Fibroblast of villous mesenchyme (primary cell): ENCODE results near the gene MRPL4. TPM values are rescaled to one million over a fixed set of nuclear protein-coding genes. Genes with fewer than 3 reads are reported as not detected.

Source experiments
- DNase-seq: peaks from one replicate; pipeline ENCODE4 v3.0.0-alpha.2; 2010; ENCODE audit warnings: low read depth
- H3K4me3 ChIP-seq: 2 replicates; pipeline ENCODE4 v1.5.1; 2011; ENCODE audit warnings: low read depth, mild to moderate bottlenecking, low read length
- total RNA-seq: library from RNA; depleted of rRNA; stranded (reverse); fragments of >200 nt; gene quantifications from 2 replicates; pipeline ENCODE4 v1.2.3, GENCODE V29; 2012
- TF ChIP-seq, protein P1 (sequence below): IDR thresholded peaks from 2 replicates; pipeline ENCODE4 v1.5.1; 2012; ENCODE audit warnings: low read depth, mild to moderate bottlenecking, low read length; ENCODE audit not compliant: insufficient read depth

Gene MRPL4
- total RNA-seq, 1 donor = 42.3 TPM

DNA sequence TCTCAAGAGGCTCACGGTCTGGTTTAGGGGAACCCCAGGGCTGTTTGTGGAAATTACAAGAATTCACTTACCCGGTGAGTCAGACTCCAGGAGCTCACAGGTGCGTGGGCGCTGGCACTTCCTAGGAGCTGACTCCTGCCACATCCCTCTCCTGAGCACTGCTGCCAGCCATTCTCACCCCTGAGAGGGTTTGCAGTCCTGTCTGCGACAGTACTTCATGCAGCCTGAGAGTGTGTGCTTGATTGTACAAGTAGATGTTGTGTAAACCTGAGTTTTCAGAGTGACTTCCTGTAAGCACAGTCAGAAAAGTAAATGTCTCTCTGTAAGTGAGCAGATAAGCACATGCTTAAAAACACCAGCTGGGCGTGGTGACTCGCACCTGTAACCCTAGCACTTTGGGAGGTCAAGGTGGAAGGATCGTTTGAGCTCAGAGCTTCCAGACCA is 8.1 kb downstream of the MRPL4 start:
- TF ChIP-seq, protein P1, sequence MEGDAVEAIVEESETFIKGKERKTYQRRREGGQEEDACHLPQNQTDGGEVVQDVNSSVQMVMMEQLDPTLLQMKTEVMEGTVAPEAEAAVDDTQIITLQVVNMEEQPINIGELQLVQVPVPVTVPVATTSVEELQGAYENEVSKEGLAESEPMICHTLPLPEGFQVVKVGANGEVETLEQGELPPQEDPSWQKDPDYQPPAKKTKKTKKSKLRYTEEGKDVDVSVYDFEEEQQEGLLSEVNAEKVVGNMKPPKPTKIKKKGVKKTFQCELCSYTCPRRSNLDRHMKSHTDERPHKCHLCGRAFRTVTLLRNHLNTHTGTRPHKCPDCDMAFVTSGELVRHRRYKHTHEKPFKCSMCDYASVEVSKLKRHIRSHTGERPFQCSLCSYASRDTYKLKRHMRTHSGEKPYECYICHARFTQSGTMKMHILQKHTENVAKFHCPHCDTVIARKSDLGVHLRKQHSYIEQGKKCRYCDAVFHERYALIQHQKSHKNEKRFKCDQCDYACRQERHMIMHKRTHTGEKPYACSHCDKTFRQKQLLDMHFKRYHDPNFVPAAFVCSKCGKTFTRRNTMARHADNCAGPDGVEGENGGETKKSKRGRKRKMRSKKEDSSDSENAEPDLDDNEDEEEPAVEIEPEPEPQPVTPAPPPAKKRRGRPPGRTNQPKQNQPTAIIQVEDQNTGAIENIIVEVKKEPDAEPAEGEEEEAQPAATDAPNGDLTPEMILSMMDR = no peak
- no peak for DNase-seq

DNA sequence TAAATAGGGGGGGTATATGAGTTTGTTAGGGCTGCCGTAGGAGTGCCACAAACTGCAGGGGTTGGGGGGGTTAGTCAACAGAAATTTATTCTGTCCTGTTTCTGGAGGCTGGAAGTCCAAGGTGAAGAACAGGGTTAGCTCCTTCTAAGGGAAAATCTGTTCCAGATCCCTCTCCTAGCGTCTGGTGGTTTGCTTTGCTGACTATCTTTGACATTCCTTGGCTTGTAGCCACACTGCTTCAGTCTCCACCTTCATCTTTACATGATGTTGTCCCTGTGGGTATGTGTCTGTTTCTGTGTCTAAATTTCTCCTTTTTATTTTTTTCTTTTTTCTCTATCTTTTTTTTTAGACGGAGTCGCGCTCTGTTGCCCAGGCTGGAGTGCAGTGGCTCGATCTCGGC is 10.8 kb downstream of the MRPL4 start:
- TF ChIP-seq, protein P1 = no peak
- H3K4me3 ChIP-seq = no peak overlapping the region
- DNase-seq = no peak

More for the DNA sequence above, 8.1 kb downstream of the MRPL4 start:
- no peak overlapping the region for H3K4me3 ChIP-seq

DNA sequence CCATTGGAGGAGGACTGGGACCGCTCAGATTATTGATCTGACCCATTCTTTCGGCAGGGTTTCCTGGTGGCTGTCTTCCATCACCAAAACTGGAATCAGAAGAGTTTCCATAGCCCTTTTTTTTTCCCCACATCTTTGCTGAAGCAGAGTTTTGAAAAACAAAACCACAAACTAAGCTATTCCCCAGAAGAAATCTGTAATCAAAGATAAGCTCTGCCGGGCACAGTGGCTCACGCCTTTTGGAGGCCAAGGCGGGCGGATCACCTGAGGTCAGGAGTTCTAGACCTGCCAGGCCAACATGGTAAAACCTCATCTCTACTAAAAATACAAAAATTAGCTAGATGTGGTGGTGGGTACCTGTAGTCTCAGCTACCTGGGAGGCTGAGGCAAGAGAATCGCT is 14.7 kb downstream of the MRPL4 start:
- DNase-seq = no peak
- H3K4me3 ChIP-seq = no peak overlapping the region
- TF ChIP-seq, protein P1 = no peak

DNA sequence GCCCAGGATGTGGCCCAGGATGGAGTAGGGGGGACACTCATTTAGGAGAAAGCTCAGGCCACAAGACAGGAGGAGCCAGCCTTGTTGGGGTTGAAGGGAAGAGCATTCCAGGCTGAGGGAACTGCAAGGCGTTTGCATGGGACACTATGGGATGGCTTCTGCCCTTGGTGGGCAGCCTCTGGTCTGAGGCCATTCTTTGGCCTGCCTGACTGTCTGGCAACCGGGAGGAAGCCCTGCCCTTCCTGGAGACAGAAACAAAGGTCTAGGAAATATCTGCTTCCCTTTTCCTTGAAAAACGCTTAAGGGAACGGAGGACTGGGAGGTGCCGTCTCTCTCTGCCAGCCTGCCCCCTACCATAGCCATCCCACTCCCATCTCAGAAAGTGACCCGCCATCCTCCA is 16.1 kb downstream of the MRPL4 start:
- TF ChIP-seq, protein P1 = no peak
- no peak for DNase-seq
- H3K4me3 ChIP-seq = no peak overlapping the region

DNA sequence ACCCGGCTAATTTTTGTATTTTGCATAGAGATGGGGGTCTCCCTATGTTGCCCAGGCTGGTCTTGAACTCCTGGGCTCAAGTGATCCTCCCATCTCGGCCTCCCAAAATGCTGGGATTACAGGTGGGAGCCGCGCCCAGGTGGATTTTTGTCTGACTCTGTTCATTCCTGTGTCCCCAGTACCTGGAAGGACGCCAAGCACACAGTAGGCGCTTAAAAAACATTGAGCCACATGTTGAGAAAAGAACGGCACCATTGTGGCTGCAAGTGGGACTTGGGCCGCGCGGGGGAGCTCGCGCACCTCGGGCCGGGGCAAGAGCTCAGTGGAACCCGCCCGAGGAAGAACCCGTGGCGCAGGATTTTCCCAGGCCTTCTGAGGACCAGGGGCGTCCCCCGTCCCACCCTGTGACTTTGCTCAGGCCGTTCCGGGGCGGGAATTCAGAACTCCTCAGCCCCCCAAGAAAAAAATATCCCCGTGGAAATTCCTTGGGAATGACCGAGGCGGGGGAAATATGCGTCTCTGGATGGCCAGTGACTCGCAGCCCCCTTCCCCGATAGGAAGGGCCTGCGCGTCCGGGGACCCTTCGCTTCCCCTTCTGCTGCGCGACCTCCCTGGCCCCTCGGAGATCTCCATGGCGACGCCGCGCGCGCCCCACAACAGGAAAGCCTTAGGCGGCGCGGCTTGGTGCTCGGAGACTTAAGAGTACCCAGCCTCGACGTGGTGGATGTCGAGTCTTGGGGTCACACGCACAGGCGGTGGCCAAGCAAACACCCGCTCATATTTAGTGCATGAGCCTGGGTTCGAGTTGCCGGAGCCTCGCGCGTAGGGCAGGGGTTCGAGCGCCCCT is 17.5 kb downstream of the MRPL4 start:
- TF ChIP-seq, protein P1 = peak; percentile 92
- DNase-seq = peak; percentile 73
- peak overlapping the region; percentile 51 for H3K4me3 ChIP-seq

DNA sequence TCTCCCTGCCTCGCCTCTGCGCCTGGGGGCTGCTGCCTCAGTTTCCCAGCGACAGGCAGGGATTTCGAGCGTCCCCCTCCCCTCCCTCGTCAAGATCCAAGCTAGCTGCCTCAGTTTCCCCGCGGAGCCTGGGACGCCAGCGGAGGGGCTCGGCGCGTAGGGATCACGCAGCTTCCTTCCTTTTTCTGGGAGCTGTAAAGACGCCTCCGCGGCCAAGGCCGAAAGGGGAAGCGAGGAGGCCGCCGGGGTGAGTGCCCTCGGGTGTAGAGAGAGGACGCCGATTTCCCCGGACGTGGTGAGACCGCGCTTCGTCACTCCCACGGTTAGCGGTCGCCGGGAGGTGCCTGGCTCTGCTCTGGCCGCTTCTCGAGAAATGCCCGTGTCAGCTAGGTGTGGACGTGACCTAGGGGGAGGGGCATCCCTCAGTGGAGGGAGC is 18.2 kb downstream of the MRPL4 start:
- DNase-seq = peak; percentile 25
- TF ChIP-seq, protein P1 = no peak
- peak overlapping the region; percentile 51 for H3K4me3 ChIP-seq
